GM12874 (cell line): Measurements from ENCODE around the gene RXFP2.

Experiments
- TF ChIP-seq, protein P1 (sequence below): IDR thresholded peaks from 2 replicates; pipeline ENCODE4 v1.5.1; 2011; ENCODE audit warnings: low read depth, mild to moderate bottlenecking, control low read depth, low read length, moderate library complexity; ENCODE audit not compliant: insufficient read depth

The RXFP2 gene

DNA sequence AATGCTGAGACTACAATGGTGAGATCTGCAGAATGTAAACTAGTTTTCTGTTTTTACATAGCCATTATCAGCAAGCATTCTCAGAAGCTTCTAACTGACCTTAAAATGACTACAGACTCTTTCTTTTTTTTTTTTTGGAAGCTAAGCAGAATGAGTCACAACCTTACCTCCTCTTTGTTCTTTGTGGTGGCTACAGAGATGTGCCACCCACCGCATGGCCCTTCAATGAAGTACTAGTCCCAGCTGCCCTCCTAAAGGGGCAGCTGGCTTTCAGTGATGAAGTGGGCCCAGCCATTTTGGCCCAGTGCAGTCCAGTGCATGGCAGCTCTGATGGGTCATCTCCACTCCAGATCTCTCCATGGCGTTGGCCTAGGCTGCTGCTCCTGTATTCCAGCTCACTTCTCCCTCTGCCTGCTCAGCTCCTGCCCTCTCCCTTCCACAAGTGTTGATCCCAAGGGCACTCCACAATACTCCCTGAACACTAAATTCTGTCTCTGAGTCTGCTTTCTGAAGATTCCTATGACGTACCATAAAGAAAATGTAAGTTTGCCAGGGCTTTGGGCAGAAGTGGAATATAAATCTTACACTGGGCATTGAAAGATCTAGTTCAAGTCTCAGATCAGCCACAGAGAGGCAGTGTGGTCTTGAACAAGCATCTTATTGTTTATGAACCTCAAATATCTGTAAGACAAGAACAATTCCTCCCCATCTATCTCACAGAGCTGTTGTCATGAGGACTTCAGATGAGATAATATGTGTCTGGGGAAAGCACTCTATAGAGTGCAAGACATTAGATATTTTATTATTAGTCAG is 85.6 kb downstream of the RXFP2 start:
- TF ChIP-seq, protein P1, sequence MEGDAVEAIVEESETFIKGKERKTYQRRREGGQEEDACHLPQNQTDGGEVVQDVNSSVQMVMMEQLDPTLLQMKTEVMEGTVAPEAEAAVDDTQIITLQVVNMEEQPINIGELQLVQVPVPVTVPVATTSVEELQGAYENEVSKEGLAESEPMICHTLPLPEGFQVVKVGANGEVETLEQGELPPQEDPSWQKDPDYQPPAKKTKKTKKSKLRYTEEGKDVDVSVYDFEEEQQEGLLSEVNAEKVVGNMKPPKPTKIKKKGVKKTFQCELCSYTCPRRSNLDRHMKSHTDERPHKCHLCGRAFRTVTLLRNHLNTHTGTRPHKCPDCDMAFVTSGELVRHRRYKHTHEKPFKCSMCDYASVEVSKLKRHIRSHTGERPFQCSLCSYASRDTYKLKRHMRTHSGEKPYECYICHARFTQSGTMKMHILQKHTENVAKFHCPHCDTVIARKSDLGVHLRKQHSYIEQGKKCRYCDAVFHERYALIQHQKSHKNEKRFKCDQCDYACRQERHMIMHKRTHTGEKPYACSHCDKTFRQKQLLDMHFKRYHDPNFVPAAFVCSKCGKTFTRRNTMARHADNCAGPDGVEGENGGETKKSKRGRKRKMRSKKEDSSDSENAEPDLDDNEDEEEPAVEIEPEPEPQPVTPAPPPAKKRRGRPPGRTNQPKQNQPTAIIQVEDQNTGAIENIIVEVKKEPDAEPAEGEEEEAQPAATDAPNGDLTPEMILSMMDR: peak; percentile 34; the same call in 1 of the 2 replicates

GRCh38 chr13:31826521-31826920 is 87.2 kb downstream of the RXFP2 start:
- TF ChIP-seq, protein P1: no peak

DNA sequence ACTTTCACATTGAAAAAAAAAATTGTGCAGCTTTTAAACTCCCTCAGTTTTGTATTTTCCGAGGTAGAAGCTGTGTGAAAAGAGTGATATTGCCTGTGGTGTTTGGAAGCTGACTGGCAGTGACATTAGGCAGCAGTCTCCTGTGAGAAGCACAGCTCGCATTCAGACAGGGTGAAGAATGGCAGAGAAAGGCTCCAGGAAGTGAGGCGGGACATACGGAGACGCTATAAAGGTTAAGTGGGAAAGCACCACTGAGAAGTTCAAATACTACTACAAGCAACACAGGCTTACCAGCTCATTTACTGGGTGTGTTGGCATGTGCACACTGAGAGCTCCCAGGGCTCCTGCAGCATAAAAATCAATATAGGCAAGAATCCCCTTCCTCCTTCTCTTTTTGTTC is 88.4 kb downstream of the RXFP2 start:
- TF ChIP-seq, protein P1: no peak

- TF ChIP-seq, protein P1: no peak
Observed at GRCh38 chr13:31835932-31836331, 96.6 kb downstream of the RXFP2 start.

GRCh38 chr13:31843044-31843443 is 103.7 kb downstream of the RXFP2 start:
- TF ChIP-seq, protein P1: no peak

- TF ChIP-seq, protein P1: no peak
Observed at GRCh38 chr13:31846182-31846938, 107.0 kb downstream of the RXFP2 start.

GRCh38 chr13:31846961-31847752 is 107.8 kb downstream of the RXFP2 start:
- TF ChIP-seq, protein P1: no peak
